HepG2 (cell line): ENCODE results near the gene ACAP2. TPM values are rescaled to one million over a fixed set of nuclear protein-coding genes. Genes with fewer than 3 reads are reported as not detected.

ENCODE experiments used
- ATAC-seq: fragments of 200-7000 bp; cut with Tn5 transposase; 3 replicates; pipeline ENCODE4 v1.9.1; 2020; ENCODE audit warnings: mild to moderate bottlenecking, moderate library complexity
- BruUV-seq: library from RNA; stranded (reverse); fragments of 400-500 nt; replicated peaks from 2 replicates; lab custom pipeline; 2021; lab: Mats Ljungman, UMichigan
- CTCF ChIA-PET: fragments of 300-600 bp; formaldehyde crosslinking; extraction: SDS; loops from one replicate; lab custom pipeline; 2021; ENCODE audit warnings: low total read pairs, inconsistent platforms, low intra/inter-chr PET ratio; lab: Yijun Ruan, JAX
- POLR2A ChIA-PET: fragments of 350-600 bp; sonication (Branson Sonifier 250); formaldehyde crosslinking; loops from one replicate; lab custom pipeline; 2020; ENCODE audit warnings: antibody characterized with exemption, inconsistent platforms; lab: Yijun Ruan, JAX
- DNase-seq: peaks from one replicate; pipeline ENCODE4 v3.0.0-alpha.2; 2015; ENCODE audit warnings: low spot score
- FAIRE-seq: peaks from 3 replicates; lab custom pipeline; 2011; peaks lifted over from hg19 to GRCh38; lab: Jason Lieb, UNC
- H2AFZ ChIP-seq: one replicate; pipeline ENCODE4 v1.6.1; 2011; ENCODE audit warnings: low read length, inconsistent platforms
- H3K27ac ChIP-seq: fragments of 300-600 bp; 3 replicates; pipeline ENCODE4 v1.8.0; 2011; ENCODE audit warnings: mixed run types, mild to moderate bottlenecking, mixed read lengths, low read length, inconsistent platforms; ENCODE audit not compliant: insufficient read depth; ENCODE audit errors: extremely low read length
- H3K27me3 ChIP-seq, 2 experiments: fragments of 200-600 bp in 1 of 2; 2 replicates in 1 of 2; 3 replicates in 1 of 2; pipeline versions ENCODE4 v1.6.0 to v1.8.0; 2011; ENCODE audit warnings: low read length in 2 of 2, mild to moderate bottlenecking in 2 of 2, moderate library complexity in 2 of 2, inconsistent platforms in 1 of 2; ENCODE audit not compliant: insufficient read depth in 2 of 2, control insufficient read depth in 1 of 2
- H3K36me3 ChIP-seq, 2 experiments: fragments of 200-600 bp in 1 of 2; replicated peaks in 1 of 2; 2 replicates in 1 of 2; 3 replicates in 1 of 2; pipeline versions ENCODE4 v1.5.1 to v1.8.0; 2011; ENCODE audit warnings: low read length in 2 of 2, inconsistent platforms in 1 of 2; ENCODE audit not compliant: insufficient read depth in 2 of 2, control insufficient read depth in 1 of 2
- H3K4me1 ChIP-seq: 2 replicates; pipeline ENCODE4 v1.5.1; 2012; ENCODE audit warnings: low read length, inconsistent platforms; ENCODE audit not compliant: insufficient read depth
- H3K4me2 ChIP-seq: 2 replicates; pipeline ENCODE4 v1.6.0; 2011; ENCODE audit warnings: low read depth, low read length, inconsistent platforms
- H3K4me3 ChIP-seq, 3 experiments: fragments of 200-600 bp in 1 of 3; sonication (generic), shearing (Covaris generic) in 1 of 3; replicated peaks in 1 of 3; 2 replicates each; pipeline ENCODE4 v1.5.1; 2011 to 2016; ENCODE audit warnings: low read length in 3 of 3, inconsistent platforms in 2 of 3, low read depth in 2 of 3, mild to moderate bottlenecking in 2 of 3, control low read depth in 1 of 3, mixed read lengths in 1 of 3; ENCODE audit not compliant: insufficient read depth in 1 of 3
- H3K79me2 ChIP-seq: one replicate; pipeline ENCODE4 v1.6.1; 2011; ENCODE audit warnings: low read length, inconsistent platforms; ENCODE audit not compliant: insufficient read depth
- H3K9ac ChIP-seq: 2 replicates; pipeline ENCODE4 v1.6.0; 2011; ENCODE audit warnings: mild to moderate bottlenecking, low read depth, low read length, inconsistent platforms; ENCODE audit not compliant: insufficient read depth
- H3K9me3 ChIP-seq: 2 replicates; pipeline ENCODE4 v1.5.1; 2012; ENCODE audit warnings: mild to moderate bottlenecking, low read length
- H4K20me1 ChIP-seq: 2 replicates; pipeline ENCODE4 v1.6.0; 2011; ENCODE audit warnings: inconsistent platforms, mild to moderate bottlenecking, low read length, moderate library complexity; ENCODE audit not compliant: insufficient read depth
- CHD2 ChIP-seq: IDR thresholded peaks from 2 replicates; pipeline ENCODE4 v1.6.1; 2011; ENCODE audit warnings: low read depth, low read length, improper control_type of control experiment
- MTA1 ChIP-seq: sonication (generic); formaldehyde crosslinking; IDR thresholded peaks from 2 replicates; pipeline ENCODE4 v1.4.0; 2020; ENCODE audit warnings: missing genetic modification reagents, mild to moderate bottlenecking, borderline replicate concordance
- U2AF2 ChIP-seq: fragments of 200-400 bp; formaldehyde crosslinking; IDR thresholded peaks from 2 replicates; pipeline ENCODE4 v1.6.1; 2017; ENCODE audit warnings: low read depth, mild to moderate bottlenecking, low read length
- ZNF318 ChIP-seq: sonication (generic); formaldehyde crosslinking; IDR thresholded peaks from 2 replicates; pipeline ENCODE4 v1.4.0; 2020; ENCODE audit warnings: mild to moderate bottlenecking, missing genetic modification reagents
- ZNF354B ChIP-seq: sonication (generic); formaldehyde crosslinking; IDR thresholded peaks from 2 replicates; pipeline ENCODE4 v1.8.0; 2022; ENCODE audit warnings: mild to moderate bottlenecking, missing genetic modification reagents
- WGBS: methylation state at CpG from one replicate; pipeline ENCODE4 v1.1.6; 2017; ENCODE audit warnings: low lambda C conversion rate; 5-methylcytosine and 5-hydroxymethylcytosine counted together
- in situ Hi-C: cut with HindIII; loops from 2 replicates; pipeline ENCODE4 v1.10.0; 2017; ENCODE audit warnings: low pct_unique_long_range_greater_than_20kb; ENCODE audit not compliant: extremely low pct_ligation_motif_present
- intact Hi-C: fragments of 100-400 bp; cut with micrococcal nuclease; formaldehyde crosslinking; loops from one replicate; pipeline ENCODE4 v1.10.0; 2022; ENCODE audit not compliant: unreplicated experiment
- polyA plus RNA-seq, 8 experiments: library from polyadenylated mRNA; depleted of rRNA in 3 of 8; stranded (reverse) in 7 of 8; unstranded in 1 of 8; fragments of >200 nt; fragmentation: Illumina TruSeq in 4 of 8; extraction: Trizol in 4 of 8; gene quantifications; 2 replicates each; pipeline versions ENCODE4 v1.2.1 to v1.2.3, GENCODE V29; 2011 to 2016; ENCODE audit warnings: low read depth in 4 of 8, missing spikeins in 1 of 8, mixed read lengths in 1 of 8; ENCODE audit not compliant: insufficient read depth in 1 of 8
- total RNA-seq, 5 experiments: library from RNA; depleted of rRNA; stranded (reverse); fragments of >200 nt; fragmentation: Illumina TruSeq; extraction: Trizol; gene quantifications; 2 replicates each; pipeline ENCODE4 v1.2.3, GENCODE V29; 2016; ENCODE audit warnings: low read depth in 1 of 5

The ACAP2 gene
- total and polyA plus RNA-seq, 2 of the 13 experiments (the other 11 are each of a cell fraction or from before 2014, with no cell fraction given), result 7.3 to 23.9 TPM

- WGBS, result 93% methylated on average over 12 of the region's 12 CpGs
- in situ Hi-C loops, result no loop called here
- H3K27me3 ChIP-seq, result no peaks in the 10 kb centered on the region
- H3K4me3 ChIP-seq, result no peak overlapping the region
- ChIA-PET POLR2A (no interaction called here), CTCF (no interaction called here)
- H3K9ac ChIP-seq, result no peak overlapping the region
- no peak for ATAC-seq
- no peaks in the 10 kb centered on the region for H3K4me1 ChIP-seq
- no peak overlapping the region for H3K27ac ChIP-seq
- TF ChIP-seq ZNF318 (CRISPR knock-in tag), result no peak
- TF ChIP-seq MTA1 (CRISPR knock-in tag), result no peak
- TF ChIP-seq U2AF2, result no peak
- no peak for TF ChIP-seq CHD2
- TF ChIP-seq ZNF354B (CRISPR knock-in tag), result no peak
- BruUV-seq, result no TSS peak
- H4K20me1 ChIP-seq, result no peaks in the 10 kb centered on the region
- H3K79me2 ChIP-seq, result peaks cover 6% of the 10 kb centered on the region
- intact Hi-C loops, result no loop called here
- H3K9me3 ChIP-seq, result no peaks in the 10 kb centered on the region
- no peaks in the 10 kb centered on the region for H3K36me3 ChIP-seq
- H3K4me2 ChIP-seq, result no peak overlapping the region
- H2AFZ ChIP-seq, result no peak overlapping the region
- no peak for DNase-seq
- FAIRE-seq, result no peak
Observed at GRCh38 chr3:195407531-195408409, 35.0 kb downstream of the ACAP2 start.
